AG20443 (cell line): ENCODE data around the gene RCN2.
"Not testable (repeated sequence)": the region's sequence is repeated elsewhere in the genome, so short reads cannot be mapped to it uniquely, and the experiment has no call there.

Experiments
- DNase-seq: peaks from one replicate; pipeline ENCODE4 v3.0.0; 2012; ENCODE audit warnings: low spot score, mixed read lengths

RCN2 gene

DNA sequence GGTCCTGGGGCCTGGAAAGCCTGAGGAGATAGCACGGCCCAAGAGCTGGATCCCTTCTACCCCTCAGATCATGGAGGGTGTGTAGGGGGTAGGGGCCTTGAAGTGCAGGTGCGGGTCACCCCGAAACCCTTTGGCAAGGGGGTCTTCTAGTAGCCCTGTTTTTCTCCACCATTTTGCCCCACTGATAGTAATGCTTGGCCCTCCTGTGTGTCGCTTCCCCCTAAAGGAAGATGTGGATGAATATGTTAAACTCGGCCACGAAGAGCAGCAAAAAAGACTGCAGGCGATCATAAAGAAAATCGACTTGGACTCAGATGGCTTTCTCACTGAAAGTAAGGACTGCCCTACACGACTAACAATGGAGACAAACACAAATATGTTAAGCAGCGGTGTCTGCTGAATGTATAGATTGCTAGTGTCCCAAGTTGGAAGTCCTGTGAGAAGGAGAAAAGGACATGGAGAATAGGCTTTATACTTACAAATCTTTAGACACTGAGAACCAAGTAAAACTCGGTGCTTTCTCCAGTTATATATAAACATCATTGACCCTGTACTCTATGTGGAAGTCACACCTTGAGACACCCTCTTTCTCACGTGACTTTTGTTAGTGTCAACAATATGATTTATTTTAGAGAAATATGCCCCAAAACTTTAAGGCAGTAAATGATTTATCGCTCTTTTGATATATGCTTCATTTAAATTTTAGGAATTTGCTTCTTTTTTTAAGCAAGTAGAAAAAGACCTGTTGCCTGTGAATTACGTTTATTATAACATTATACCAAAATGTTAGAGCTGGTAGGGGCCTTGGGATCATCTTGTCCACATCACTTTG lies 802 bp downstream of the RCN2 start:
- no peak for DNase-seq

DNA sequence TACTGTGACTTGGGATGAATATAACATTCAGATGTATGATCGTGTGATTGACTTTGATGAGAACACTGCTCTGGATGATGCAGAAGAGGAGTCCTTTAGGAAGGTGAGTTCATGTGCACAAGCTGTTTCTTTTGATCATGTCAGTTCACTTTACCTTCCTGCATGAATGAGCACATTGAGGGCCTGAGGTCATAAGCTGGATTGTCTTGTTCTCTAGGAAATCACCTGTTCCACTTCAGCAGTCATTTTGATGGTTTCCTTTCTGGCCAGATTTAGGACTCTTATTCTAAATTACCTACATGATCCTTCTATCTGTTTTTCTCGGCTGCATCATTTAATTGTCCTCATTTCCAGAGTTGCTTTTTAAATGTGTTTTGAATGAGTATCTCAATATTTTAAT lies 4.1 kb downstream of the RCN2 start:
- no peak for DNase-seq

DNA sequence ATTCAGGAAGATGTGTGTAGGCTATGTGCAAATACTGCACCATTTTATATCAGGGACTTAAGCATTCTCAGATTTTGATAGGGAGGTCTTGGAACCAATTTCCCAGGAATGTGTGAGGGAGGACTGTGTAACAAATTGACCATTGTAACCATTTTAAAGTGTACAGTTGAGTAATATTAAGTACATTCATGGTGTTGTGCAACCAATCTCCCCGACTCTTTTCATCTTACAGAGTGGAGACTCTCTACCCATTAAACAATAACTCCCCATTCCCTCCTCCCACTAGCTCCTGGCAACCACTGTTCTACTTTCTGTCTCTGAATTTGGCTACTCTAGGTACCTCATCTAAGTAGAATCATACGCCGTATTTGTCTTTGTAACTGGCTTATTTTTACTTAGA lies 5.1 kb downstream of the RCN2 start:
- DNase-seq = no peak

- no peak for DNase-seq
Observed at GRCh38 chr15:76938752-76939151, 7.2 kb downstream of the RCN2 start.

- no peak for DNase-seq
Observed at GRCh38 chr15:76939715-76940114, 8.2 kb downstream of the RCN2 start.

- DNase-seq = no peak
Observed at GRCh38 chr15:76941636-76942035, 10.1 kb downstream of the RCN2 start.

- DNase-seq = no peak
Observed at GRCh38 chr15:76942331-76942730, 10.8 kb downstream of the RCN2 start.

DNA sequence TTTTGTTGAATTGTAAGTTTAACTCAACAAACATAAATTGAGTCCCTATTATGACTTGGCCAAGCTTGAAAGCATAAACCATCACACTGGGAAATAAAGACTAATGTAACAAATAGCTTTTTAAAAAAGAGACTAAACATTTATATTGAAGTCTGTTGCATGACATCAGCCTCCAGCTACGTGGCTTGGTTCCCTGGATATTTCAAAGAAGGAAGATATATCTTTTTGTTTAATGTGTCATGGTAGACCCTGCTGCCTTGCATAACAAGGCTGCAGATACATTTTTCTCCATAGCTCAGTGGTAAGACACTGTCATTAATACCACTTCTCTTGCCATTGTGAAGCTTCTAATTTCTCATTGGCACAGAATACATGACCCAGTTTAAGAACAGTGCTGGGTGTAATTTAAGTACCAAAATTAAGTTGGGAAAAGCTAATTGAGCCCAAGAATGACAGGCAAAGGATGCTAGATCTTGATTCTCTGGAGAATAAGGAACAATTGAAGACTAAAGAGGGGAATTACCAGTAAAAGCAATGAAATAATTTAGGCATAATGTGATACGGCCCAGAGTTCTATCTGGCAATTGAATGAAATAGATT lies 14.0 kb downstream of the RCN2 start:
- DNase-seq = no peak

GRCh38 chr15:76947454-76947853 lies 15.9 kb downstream of the RCN2 start:
- no peak for DNase-seq

- no peak for DNase-seq
Observed at GRCh38 chr15:76951220-76951619, 19.7 kb downstream of the RCN2 start.

GRCh38 chr15:76953913-76954312 lies 22.4 kb downstream of the RCN2 start:
- DNase-seq = no peak

DNA sequence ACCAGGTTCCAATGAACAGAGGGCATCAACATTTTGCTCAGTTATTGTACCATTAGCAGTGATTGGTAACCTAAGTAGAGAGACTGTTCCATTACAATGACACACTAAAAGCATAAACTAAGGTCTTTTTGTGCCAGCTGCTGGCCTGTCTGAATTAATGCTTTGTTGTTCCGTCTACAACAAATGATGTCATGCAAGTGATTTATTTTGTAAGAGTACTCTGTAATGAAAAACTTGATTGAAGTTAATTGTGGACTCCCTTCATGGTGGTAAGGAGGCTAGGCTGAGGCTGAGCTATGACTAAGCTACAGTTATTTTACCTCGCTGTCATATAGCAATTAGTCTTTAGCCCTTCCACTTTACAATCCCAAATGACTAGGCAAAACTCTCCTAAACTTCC lies 23.2 kb downstream of the RCN2 start:
- no peak for DNase-seq

- DNase-seq = no peak
Observed at GRCh38 chr15:76961268-76962011, 29.9 kb downstream of the RCN2 start.

- DNase-seq = no peak
Observed at GRCh38 chr15:76962337-76963013, 30.9 kb downstream of the RCN2 start.

DNA sequence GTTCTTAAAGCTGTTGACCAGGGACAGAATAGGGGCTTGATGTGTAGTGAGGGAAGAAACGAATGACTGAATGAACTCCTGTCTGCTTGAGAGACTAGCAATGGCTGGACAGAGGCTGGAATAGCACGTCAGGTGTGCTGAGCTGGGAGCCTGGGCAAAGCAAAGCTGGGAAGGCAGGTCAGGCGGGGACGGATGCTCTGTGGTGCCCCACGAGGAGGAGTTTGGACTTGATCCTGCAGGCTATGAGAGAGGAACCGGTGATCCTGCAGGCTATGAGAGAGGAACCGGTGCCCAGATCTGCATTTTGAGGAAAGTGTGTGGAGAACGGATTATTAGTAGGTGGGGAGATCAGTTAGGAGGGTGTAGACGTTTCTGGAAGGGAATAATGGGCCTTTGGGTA lies 32.0 kb downstream of the RCN2 start:
- no peak for DNase-seq

- no peak for DNase-seq
Observed at GRCh38 chr15:76964157-76964556, 32.6 kb downstream of the RCN2 start.

DNA sequence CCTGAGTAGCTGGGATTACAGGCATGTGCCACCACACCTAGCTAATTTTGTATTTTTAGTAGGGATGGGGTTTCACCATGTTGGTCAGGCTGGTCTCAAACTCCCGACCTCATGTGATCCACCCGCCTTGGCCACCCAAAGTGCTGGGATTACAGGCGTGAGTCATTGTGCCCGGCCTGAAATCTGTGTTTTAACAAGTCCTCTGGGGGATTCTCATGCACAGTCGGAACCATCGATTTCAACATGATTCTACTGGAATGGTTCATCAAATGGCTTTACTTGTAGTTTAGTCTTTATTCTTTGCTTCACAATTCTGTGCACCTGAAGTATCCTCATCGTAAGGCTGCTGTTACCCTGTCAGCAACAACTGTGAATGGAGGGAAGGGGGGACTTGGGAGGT lies 34.5 kb downstream of the RCN2 start:
- not testable (repeated sequence) for DNase-seq

DNA sequence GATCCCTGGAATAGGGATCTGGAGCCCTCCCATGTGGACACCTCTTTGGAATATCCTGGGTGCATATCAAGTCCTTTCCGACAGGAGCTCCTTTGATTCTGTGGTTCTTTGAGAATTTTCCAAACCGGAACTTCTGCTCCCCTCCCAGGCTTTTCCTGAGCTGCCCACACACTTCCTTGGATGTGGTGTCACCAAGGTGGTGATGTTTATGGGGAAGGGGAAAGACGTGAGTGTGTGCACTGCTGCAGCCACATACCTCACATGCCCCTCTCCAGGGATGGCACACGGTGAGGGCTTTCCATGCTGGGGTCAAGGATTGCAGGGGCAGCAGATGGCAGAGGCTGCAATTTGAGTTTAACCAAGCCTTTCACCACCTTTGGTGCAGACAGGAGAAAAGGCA lies 35.5 kb downstream of the RCN2 start:
- no peak for DNase-seq

DNA sequence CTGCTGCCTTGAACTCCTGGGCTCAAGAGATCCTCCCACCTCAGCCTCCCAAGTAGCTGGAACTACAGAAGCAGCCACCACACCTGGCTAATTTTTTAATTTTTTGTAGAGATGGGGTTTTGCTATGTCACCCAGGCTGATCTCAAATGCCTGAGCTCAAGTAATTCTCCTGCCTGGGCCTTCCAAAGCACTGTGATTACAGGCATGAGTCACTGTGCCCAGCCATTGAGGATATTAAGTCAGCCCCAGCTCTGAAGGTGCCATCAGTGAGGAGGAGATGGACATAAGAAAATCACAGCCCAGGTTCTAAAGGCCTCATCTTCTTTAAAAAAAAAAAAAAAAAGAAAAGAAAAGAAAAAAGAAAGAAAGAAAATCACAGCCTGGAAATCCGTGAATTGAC lies 36.8 kb downstream of the RCN2 start:
- DNase-seq = no peak

DNA sequence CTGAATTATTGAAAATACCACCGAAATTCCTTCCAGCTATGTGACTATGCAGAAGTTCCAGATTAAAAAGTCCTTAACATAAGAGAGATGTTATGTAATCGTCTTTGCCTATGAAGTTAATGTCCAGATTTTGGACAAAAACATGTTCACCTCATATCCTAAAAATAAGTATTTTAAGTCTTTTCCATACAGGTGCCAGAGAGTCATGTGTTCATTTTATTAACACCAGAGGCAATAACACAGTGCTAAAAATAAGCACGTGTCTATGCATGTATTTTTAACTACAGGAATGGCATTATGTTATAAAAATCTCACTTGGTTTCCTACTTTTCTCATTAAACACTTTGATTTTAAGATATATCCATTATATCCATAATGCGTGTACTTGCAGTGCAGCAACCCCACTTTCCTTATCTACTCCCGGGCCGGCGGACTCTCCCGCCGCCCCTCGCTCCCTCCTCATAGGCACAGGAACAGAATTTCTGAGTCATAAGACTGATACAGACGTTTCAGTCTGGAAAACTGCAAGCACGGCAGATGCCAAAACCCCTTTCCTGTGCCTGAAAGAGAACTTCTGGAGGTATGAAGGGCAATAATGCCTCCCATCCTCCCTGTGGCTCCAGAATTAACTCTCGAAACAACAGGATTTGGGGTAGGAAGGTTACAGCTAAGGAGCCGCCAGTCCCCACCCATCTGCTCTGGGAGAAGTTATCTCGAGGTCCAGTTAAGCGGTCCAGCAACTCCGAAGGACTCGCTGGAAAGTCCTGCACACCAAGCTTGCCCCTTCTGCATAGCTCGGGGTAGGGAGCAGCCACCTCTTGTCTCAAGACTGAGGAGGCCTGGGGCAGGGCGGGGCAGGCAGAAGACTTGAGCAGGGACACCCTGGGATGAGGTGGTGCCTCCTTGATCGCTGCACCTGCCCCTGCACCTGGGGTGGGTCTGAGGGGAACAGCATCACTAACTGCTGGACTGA lies 41.1 kb downstream of the RCN2 start:
- peak; percentile 63 for DNase-seq

DNA sequence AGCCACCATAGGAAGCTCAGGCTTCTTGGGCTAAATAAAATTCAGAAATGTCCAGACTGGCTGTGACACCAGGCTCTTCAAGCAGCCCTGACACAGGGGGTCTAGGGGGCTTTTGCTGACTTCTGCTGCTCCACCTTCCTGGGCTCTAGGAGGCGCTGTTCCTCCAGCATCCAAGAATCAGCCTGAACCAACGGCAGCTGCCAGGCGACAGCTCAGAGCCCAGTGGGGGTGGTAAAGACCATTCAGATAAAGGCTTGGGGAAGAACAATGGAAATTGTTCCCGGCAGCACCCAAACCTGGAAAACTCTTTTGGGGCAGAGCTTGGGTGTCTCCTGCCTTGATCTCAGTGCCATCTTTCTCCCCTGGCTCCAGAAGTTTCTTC lies 41.8 kb downstream of the RCN2 start:
- peak; percentile 59 for DNase-seq
